Measurements from ENCODE around the gene SUGT1.
"Not testable (repeated sequence)": the region's sequence is repeated elsewhere in the genome, so short reads cannot be mapped to it uniquely, and the experiment has no call there.

SUGT1 gene

DNA sequence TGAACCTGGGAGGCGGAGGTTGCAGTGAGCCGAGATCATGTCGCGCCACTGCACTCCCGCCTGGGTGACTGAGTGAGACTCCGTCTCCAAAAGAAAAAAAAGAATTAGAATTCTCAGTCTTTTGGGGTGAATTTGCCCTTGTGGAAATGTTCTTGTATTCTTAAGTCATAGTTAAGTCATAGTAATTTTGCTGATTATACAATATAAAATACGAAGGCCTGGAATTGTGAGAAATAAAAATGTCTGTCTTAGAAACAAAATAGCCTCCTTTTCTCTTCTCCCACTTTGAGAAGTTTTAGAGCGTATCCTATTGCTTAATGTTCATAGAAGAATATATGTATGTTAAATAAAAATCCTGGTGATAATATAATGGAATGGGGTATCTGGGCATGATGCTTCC lies 18.1 kb downstream of the SUGT1 start:
- DNase-seq: no peak

DNA sequence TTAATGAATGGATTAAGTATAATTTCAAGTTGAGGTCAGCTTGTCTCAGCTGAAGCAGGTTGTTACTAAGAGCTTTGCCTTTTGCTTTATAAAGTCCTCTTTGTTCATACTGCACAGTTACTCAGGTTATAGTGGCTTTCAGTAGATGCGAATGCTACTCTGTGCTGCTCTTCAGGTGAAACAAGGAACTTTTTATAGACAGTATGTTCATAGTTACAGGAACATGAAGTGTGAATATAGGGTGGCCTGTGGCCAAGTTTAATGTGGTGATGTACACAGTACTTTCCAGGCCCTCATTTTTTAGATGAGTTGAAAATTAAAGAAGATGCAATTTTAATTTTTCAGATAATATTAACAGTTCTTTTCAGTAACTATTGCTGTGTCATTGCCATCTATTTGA lies 20.8 kb downstream of the SUGT1 start:
- DNase-seq: no peak

DNA sequence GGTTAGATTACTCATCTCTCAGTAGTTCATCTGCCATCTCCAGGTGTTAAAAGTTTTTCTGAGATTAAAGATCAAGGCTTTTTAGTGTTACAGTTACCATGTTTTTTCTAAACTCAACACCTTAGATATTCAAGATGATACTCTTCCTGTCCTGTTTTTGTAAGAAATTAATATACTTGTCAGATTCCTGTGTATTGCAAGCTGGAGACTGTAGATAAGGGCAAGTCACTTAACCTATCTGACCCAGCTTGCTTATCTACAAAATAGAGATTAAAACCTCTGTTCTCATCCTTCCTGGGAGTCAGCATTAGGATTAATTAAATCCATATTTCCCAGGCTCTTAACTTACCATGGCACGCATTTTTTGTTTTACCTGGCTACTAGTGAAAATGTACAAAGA lies 25.2 kb downstream of the SUGT1 start:
- DNase-seq: no peak

DNA sequence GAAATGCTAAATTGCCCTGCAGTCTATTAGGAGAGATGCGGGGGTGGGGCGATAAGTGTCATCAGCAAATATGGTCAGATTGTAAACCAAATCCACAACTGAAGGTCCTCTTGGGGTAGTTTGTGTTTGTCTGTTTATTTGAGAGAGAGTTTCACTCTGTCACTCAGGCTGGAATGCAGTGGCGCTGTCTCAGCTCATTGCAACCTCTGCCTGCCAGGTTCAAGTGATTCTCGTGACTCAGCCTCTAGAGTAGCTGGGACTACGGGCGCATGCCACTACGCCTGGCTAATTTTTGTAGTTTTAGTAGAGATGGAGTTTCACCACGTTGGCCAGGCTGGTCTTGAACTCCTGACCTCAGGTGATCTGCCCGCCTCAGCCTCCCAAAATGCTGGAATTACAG lies 33.2 kb downstream of the SUGT1 start:
- not testable (repeated sequence) for DNase-seq

DNA sequence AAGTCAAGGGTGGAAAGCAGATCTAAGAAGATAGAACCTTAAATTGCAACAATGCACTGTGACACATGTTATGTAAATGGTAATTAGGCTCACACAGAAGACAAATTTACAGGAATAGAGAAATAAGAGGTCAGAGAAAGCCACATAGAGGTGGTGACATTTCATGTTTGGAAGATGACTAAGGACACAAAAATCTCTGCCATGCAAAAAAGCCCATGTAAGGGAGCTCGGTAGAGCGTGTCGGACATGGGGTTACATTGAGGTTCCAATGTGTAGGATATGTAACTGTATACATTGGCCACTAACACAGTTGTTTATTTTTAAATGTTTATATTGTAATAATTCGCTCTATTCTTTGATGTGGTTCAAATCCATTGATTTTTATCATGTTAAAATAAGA lies 33.7 kb downstream of the SUGT1 start:
- DNase-seq: no peak

DNA sequence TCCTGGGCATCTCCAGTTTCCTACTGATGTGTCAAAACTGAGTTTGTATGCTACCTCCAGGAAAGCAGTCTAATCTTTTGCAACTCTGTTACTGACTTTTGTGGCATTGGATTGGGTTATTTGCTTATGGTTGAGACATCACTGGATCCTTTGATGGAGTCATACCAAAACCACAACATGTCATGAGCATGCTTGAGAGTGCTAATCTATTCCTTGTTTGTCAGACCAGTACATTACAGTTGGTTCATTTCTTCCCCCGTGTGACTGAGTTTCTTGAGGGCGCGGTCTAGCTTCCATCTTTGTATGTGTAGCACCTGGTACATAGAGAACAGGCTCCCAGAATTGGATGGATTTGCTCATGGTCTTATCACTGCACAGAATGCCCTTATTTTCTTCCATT lies 43.2 kb downstream of the SUGT1 start:
- no peak for DNase-seq

DNA sequence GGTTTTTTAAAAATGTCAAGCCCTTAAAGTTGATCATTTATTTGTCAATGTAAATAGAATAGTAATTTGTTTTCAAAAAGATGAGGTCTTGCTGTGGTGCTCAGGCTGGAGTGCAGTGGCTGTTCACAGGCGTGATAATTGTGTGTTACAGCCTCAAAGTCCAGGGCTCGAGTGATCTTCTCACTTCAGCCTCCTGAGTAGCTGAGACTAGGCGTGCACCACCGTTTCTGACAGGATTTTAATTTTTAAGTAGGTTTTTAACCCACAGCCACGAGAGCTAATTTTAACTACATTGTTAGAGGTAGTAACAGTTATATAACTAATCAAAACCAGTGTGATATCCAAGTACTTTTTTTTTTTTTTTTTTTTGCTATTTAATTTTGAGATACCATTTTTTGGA lies 43.9 kb downstream of the SUGT1 start:
- no peak for DNase-seq

DNA sequence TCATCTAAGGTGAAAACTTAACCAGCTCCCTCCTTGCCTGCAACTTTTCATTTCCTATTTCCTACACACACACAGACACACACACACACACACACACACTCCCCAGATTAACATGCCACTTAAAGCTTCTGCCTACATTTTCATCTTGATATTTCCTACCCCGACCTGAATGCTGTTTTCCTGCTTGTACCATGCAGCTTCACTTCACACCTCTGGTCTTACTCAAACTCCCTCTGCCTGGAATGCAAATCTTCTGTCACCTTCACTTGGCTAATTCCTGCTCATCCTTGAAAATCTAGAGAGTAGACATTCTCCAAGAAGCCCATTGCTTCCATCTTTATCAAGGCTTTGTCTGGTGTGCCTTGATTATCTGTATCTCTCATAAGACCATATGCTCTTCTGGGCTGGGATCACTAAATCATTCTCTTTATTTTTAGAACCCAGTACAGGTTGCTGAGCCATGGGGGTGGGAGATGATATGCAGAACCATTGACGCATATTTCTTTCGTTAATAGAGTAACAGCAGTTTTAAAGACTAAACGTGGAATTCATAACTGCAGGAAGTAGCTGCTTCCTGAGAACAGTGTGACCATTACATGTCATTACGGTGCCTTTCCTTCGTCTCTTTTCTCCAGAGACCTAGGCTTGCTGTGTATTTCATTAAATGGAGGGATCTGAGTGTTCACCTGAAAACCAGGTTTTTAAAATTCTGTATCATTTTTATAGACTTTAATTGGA lies 49.3 kb downstream of the SUGT1 start:
- DNase-seq: no peak

DNA sequence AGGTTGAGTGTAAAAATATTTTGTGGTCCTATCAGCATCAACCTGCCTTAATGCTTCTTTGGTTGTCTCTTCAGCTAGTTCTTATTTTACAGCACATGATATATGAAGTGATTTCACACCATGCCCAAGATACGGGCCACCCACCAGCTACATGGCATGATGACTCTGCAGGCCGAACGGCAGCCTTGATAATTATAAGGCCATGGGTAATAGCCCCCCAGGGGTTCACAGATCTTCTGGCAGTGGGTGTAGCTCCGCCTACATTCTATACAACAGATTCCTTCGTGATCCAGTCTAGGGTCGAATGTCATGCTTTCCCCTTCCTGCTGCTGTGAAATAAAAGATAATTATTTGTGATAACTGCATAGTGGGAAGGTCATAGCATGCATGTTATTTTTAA lies 50.8 kb downstream of the SUGT1 start:
- peak in 1 of 14 donors; percentile 0 for DNase-seq

DNA sequence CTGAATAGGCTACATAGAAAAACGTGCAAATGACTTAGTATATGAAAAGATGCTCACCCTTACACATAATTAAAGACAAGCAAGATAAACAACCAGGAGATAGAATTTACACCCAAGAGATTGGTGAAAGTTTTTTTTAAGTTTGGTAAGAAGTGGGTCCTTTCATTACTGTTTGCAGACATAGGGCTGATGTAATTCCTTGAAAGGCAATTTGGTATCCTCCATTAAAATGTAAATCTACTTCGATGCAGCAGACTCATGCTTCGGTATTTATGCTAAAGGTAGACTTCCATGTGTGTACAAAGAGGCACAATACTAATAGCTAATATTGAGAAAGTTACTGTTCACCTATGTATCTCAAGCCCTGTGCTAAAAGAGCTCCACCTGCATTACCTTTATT lies 53.4 kb downstream of the SUGT1 start:
- DNase-seq: no peak

DNA sequence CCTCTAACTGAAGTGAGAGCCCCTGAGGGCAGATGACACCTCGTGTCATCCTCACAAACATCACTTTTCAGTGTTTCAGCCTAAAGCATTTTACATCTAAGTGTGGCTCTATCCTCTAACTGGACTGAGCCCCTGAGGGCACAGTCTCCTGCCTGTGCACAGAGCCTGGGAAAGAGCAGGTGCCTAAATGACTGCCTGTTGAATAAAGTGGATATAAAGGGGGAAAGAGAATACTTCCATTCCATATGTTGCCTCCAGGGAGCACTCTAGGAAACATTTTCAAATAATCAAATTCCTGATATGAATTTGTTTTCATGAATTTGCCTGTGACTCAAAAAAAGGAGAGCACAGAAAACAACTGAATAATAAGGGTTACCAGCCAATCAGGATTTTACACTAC lies 54.7 kb downstream of the SUGT1 start:
- DNase-seq: no peak

DNA sequence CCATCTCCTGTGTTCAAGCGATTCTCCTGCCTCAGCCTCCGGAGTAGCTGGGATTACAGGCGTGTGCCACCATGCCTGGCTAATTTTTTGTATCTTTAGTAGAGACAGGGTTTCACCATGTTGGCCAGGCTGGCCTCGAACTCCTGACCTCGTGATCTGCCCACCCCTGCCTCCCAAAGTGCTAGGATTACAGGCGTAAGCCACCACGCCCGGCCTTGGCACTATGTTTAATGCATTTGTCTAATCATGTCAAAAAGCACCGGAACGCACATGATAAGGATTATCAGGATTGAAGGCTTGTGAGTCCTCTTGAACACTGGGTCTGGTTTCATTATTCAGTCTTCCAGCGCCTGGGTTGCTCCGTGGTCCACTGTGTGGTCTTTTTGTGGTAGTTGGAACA lies 55.6 kb downstream of the SUGT1 start:
- DNase-seq: not testable (repeated sequence)

DNA sequence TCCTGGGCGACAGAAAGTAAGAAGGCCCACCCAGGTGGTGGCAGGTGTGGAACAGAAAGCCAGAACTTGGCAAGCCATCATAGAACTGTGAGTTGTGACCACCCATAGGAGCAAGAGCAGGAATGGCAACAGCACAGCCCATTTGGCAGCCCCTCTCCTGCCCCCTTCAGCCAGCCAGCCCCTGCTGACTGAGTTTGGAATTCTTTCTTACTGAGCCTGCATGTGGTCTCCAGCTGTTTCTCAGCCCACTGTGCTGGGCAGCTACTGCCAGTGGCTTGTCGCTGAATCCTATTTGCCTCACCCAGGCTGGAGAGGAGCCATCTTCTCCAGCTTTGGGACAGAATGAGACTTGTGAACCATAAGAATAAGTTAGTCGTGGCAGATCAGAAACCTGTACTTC lies 58.6 kb downstream of the SUGT1 start:
- no peak for DNase-seq

DNA sequence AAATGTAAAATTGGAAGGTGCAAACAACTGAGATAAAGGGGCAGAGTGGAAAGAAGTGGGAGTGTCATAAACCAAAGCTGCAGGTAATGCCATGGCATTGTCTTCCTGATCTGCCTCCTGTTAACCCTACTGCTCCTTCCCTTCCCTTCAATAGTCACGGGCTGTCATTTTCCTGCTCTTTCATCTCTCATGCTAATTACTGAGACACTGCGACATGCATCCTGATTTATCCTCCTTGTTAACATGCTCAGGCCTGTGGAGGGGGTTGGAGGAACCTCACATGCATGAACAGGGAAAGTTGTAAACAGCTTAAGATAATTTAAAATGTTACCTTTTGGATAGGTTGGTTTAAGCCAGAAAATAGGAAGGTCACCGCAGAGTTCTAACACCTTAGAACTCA lies 59.7 kb downstream of the SUGT1 start:
- no peak for DNase-seq

DNA sequence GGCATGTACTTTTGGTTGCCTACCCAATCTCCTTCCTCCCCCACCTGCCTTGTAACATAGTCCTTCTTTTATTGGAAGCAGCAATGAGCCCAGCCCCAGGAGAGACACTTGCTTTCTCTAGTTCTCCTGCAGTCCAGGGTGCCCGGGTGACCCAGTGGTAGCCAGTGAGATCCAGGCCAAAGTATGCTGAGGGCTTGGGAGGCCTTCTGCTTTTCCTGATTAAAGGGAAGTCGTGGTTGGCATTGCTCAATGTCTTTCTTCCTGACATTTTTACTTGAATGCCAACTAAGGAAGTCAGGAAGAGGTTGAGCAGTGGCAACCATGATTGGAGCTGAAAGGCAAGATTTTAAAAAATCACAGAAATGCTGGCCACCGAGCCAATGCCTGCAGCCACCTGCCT lies 61.3 kb downstream of the SUGT1 start:
- DNase-seq: peak in 6 of 14 donors; percentile 1 to 40 (median 8)

DNA sequence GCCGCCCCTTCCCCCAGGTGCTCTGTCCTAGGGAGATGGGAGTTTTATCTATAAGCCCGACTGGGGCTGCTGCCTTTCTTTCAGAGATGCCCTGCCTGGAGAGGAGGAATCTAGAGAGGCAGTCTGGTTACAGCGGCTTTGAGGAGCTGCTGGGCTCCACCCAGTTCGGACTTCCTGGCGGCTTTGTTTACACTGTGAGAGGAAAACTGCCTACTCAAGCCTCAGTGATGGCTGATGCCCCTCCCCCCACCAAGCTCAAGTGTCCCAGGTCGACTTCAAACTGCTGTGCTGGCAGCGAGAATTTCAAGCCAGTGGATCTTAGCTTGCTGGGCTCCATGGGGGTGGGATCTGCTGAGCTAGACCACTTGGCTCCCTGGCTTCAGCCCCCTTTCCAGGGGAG lies 68.3 kb downstream of the SUGT1 start:
- DNase-seq: not testable (repeated sequence)

DNA sequence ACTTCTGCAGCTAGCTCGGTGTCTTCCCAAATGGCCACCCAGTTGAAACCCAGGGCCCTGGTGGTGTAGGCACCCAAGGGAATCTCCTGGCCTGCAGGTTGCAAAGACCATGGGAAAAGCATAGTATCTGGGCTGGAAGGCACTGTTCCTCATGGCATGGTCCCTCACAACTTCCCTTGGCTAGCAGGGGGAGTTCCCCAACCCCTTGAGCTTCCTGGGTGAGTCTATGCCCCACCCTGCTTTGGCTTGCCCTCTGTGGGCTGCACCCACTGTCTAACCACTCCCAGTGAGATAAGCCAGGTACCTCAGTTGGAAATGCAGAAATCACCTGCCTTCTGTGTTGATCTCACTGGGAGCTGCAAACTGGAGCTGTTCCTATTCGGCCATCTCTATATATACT lies 68.7 kb downstream of the SUGT1 start:
- not testable (repeated sequence) for DNase-seq

DNA sequence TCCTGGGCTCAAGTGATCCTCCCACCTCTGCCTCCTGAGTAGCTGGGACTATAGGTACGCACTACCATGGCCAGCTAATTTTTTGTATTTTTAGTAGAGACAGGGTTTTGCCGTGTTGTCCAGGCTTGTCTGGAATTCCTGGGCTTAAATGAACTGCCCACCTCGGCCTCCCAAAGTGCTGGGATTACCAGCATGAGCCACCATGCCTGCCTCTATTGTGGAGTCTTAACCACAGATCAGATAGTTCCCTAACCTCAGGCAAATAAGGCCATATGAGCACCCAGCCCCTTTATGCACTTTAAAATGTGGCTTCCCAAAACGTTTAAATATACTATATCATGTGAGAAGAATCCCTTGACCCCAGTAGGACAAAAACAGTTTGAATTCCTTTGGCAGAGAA lies 70.5 kb downstream of the SUGT1 start:
- no peak for DNase-seq

DNA sequence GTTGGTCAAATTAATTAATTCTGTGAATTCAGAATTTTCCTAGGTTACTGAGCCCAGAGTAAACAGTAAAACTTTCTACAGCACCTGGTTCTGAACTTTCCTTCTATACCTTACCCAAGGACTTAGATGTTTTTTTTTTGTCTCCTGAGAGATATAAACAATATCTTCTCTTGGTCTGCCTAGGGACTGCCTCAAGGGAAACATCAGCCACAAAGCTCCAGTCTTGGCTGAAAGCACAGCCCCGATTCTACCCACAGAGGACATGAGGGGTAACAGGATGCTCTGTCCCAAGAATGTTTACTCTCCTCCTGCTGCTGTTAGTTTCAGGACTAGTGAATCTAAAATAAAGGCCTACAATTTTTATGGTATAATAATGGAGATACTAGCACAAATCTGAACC lies 72.7 kb downstream of the SUGT1 start:
- no peak for DNase-seq

DNA sequence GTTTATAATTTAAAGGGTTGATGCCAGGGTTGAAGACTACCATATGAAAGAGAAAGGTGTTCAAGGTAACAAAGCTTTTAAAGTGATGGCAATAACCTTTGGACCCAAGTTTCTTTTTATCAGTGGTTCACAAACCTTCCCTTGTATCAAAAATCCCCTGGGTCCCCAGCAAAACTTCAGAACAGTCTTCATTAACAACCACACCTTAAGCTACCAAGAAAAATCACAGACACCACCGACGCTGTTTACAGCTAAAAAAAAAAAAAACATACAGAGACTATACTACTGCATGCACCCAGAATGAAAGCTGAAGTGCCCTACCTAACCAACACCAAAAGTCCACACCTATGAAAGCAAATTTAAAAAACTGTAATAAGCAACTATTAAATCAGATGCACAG lies 73.6 kb downstream of the SUGT1 start:
- no peak for DNase-seq

DNA sequence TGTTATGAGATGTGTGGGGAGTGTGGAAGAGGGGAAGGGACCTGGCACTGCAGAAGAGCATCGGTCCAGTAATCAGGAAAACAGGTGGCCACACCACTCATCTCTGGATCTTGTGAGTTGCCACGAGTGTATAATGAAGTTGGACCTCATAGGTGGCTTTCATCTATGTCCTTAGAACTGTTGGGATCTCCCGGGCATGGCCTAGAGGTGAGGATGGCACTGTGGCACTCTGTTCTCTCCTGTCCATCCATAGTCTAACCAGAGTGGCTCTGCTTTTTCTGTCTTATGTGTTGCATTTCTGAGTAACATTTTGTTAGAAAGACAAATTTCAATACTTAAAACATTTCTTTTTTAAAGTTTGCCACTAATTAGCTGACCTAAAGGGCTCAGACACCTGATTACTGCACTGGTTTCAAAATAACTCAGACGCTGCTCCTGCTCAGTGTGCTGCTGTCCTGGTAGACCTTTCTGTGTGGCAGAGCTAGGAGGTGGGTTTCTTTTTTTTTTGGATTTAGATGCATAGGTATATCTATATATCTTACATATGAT lies 81.5 kb downstream of the SUGT1 start:
- DNase-seq: no peak

DNA sequence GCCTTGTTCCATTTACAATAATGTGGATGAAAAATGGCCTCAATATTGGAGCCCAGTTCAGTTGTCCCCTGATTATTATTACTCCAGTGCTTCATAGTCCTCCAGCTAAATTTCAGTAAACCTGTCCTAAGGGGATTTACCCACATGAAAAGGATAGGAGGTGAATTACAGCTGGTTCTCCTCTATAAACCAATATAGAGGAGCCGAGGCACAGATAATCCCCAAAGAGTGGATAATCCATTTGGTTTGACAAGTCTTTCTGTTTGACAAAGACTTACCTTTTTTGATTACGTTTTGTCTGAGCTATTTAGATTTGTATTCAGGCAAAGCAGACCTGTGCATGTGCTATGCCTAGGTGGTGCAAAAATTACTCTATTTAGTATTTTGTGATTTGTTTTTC lies 84.3 kb downstream of the SUGT1 start:
- no peak for DNase-seq

DNA sequence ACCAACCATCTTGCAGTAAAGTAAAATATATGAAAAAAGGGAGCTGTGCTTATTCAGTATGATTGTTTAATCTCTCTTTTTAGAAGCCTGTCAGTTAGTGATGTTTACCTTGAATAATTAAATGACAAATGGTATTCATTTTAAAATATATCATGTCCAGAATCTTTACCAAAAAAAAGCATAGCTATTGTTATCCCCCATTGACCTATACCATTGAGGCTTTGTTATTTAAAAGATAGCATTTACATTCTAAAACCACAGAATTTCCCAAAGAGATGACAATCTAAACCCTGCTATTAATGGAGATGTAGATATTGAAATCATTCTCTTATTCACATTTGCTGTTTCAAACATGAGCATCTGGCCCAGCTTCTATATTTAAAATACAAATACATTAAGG lies 84.8 kb downstream of the SUGT1 start:
- DNase-seq: no peak

DNA sequence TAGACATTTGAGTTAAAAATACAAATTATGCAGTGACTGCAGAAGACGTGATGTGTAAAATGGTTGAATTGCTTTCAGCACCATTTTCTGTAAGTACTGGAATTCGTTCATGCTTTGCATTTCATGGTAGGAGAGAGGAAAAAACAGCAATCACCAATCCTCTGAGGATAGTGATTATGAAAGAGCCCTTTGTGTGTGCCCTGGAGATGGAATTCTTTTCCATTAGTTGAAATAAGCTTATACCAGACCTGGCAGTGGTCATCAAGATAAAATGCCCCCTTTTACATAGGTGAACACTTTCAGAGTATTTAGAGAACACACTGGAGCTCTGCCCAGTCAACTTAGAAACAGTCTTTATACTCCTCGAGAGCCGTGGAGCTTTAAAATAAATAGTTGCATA lies 85.3 kb downstream of the SUGT1 start:
- no peak for DNase-seq
